ENCODE results near the gene C14orf180. TPM values are rescaled to one million over a fixed set of nuclear protein-coding genes. Genes with fewer than 3 reads are reported as not detected.

C14orf180 gene
- total and polyA plus RNA-seq, 4 donors = 0.12 to 0.48 (median 0.30) TPM

DNA sequence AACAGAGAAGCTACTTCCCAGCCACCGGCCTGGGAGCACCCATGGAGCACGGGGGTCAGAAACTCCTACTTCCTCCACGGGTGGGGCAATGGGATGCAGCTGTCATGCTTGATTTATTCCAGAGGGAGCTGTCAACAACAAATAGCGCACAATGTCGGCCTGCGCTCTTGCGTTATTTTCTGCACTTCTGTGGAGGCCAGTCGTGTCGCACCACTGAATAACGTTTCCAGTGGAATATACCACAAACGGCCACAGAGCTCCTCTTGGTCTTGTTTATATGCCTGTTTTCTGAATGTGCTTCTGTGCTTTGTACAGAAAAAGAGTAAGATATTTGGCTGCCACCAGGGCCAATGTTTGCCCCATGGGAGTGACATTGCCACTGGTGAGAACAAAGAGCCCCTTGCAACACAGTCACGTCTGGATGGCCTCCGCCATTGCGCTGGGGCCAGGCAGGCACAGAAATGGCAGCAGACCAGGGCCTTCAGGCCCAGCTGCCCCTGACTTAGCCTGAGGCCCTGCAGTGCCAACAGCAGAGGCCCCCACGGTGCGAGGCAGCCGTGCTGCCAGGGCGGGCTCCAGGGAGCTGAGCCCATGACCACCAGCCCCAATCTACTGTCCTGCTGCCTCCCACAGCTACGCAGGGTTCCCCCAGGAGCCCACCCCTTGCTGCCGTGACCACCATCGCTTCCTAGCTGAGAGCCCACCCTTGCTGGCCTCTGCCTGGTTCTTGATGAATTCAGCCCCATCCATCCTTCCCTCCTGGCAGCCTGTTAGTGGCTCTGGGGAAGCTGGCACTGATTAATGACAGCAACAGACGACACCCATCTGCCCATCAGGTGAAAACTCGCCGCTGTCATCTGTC, 53.9 kb downstream of the C14orf180 start:
- no peak overlapping the region for H3K9ac ChIP-seq (ENCODE audit: insufficient read depth in 1 of 2, low read length in 2 of 2)
- peaks cover 0 to 6% (median 1%) of the 10 kb centered on the region in 4 donors for H3K9me3 ChIP-seq (ENCODE audit: control insufficient read depth in 4 of 4, insufficient read depth in 3 of 4, low read length in 3 of 4)
- H3K4me3 ChIP-seq = no peak overlapping the region
- no peak for ATAC-seq (ENCODE audit: insufficient read depth, low FRiP score)
- DNase-seq = no peak
- H3K4me1 ChIP-seq (ENCODE audit: control insufficient read depth in 5 of 5, insufficient read depth in 5 of 5, low read length in 5 of 5) = peaks cover 0 to 5% (median 0%) of the 10 kb centered on the region in 5 donors
- no peak for TF ChIP-seq CTCF (IDR thresholded peaks at IDR 0.05; ENCODE audit: control extremely low read depth, extremely low read depth)
- 75 to 77% methylated on average over 24 of the region's 24 CpGs for WGBS, 2 donors
- H3K27me3 ChIP-seq (ENCODE audit: control insufficient read depth in 3 of 3, insufficient read depth in 3 of 3, low read length in 2 of 3) = peaks cover 0 to 10% (median 0%) of the 10 kb centered on the region in 3 donors
- no peaks in the 10 kb centered on the region for H3K36me3 ChIP-seq (ENCODE audit: control insufficient read depth in 4 of 4, insufficient read depth in 4 of 4, low read length in 4 of 4)
- no peak overlapping the region for H3K27ac ChIP-seq (ENCODE audit: low read depth in 1 of 2, low read length in 1 of 2)

DNA sequence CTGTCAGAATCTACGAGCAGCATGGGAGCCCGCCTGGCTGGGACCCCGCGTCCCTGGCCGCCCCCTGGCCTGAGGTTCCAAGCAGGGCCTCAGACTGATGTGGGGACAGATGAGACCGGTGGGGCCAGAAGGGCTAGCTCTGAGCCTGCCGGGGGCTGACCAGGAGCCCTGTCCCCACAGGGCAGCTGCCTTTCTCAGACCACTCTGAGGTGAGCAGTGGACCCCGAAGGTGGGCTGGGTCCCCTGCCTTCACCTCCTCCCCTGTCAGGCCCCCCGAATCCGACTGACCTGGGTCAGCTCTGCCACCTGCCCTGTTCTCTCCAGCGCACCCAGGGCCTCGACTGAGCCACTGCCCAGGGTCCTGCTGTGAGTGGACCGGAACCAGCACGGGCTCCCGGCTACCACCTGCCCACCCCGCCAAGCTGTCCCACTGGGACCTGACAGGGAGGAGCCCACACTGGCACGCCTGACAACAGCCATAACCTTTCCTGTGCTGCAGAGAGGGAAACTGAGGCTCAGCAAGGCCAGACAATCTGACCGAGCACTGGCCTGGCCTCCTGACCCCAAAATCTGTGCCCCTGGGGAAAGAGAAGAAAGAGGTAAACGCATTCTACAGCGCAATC, 54.7 kb downstream of the C14orf180 start:
- no peak overlapping the region for H3K27ac ChIP-seq (ENCODE audit: low read depth in 1 of 2, low read length in 1 of 2)
- H3K27me3 ChIP-seq (ENCODE audit: control insufficient read depth in 3 of 3, insufficient read depth in 3 of 3, low read length in 2 of 3) = peaks cover 0 to 15% (median 0%) of the 10 kb centered on the region in 3 donors
- TF ChIP-seq CTCF (IDR thresholded peaks at IDR 0.05; ENCODE audit: control extremely low read depth, extremely low read depth) = no peak
- no peak overlapping the region for H3K9ac ChIP-seq (ENCODE audit: insufficient read depth in 1 of 2, low read length in 2 of 2)
- no peak overlapping the region for H3K4me3 ChIP-seq
- H3K4me1 ChIP-seq (ENCODE audit: control insufficient read depth in 5 of 5, insufficient read depth in 5 of 5, low read length in 5 of 5) = peaks cover 0 to 5% (median 0%) of the 10 kb centered on the region in 5 donors
- DNase-seq (no peak), ATAC-seq (ENCODE audit: insufficient read depth, low FRiP score) (no peak)
- 86 to 92% methylated on average over 20 of the region's 20 CpGs for WGBS, 2 donors
- H3K36me3 ChIP-seq (ENCODE audit: control insufficient read depth in 4 of 4, insufficient read depth in 4 of 4, low read length in 4 of 4) = no peaks in the 10 kb centered on the region
- H3K9me3 ChIP-seq (ENCODE audit: control insufficient read depth in 4 of 4, insufficient read depth in 3 of 4, low read length in 3 of 4) = peaks cover 0 to 4% (median 0%) of the 10 kb centered on the region in 4 donors

- Histone ChIP-seq H3K4me3 (no peak overlapping the region), H3K4me1 (ENCODE audit: control insufficient read depth in 5 of 5, insufficient read depth in 5 of 5, low read length in 5 of 5) (peaks cover 0 to 5% (median 0%) of the 10 kb centered on the region in 5 donors), H3K27me3 (ENCODE audit: control insufficient read depth in 3 of 3, insufficient read depth in 3 of 3, low read length in 2 of 3) (peaks cover 0 to 15% (median 0%) of the 10 kb centered on the region in 3 donors), H3K27ac (ENCODE audit: low read depth in 1 of 2, low read length in 1 of 2) (no peak overlapping the region), H3K9me3 (ENCODE audit: control insufficient read depth in 4 of 4, insufficient read depth in 3 of 4, low read length in 3 of 4) (no peaks in the 10 kb centered on the region), H3K36me3 (ENCODE audit: control insufficient read depth in 4 of 4, insufficient read depth in 4 of 4, low read length in 4 of 4) (no peaks in the 10 kb centered on the region), H3K9ac (ENCODE audit: insufficient read depth in 1 of 2, low read length in 2 of 2) (no peak overlapping the region)
- DNase-seq (no peak), ATAC-seq (ENCODE audit: insufficient read depth, low FRiP score) (no peak)
- TF ChIP-seq CTCF (IDR thresholded peaks at IDR 0.05; ENCODE audit: control extremely low read depth, extremely low read depth) = no peak
- WGBS, 2 donors = 80 to 88% methylated on average over 22 to 26 of the region's 26 CpGs
Observed at GRCh38 chr14:104634886-104635570, 55.5 kb downstream of the C14orf180 start.

Measured in lung (tissue), 12 donors.